Islet of Langerhans (tissue), 1 donor: ENCODE measurements around the gene HMCN1.
"Not testable (repeated sequence)": the region's sequence is repeated elsewhere in the genome, so short reads cannot be mapped to it uniquely, and the experiment has no call there.

Experiments used
- FAIRE-seq: peaks from one replicate; lab custom pipeline; 2011; peaks lifted over from hg19 to GRCh38; lab: Jason Lieb, UNC

The HMCN1 gene

GRCh38 chr1:185853739-185854138 lies 119.5 kb downstream of the HMCN1 start:
- FAIRE-seq, result no peak

GRCh38 chr1:185856482-185856881 lies 122.3 kb downstream of the HMCN1 start:
- FAIRE-seq, result no peak

- FAIRE-seq, result no peak
These were observed 123.3 kb downstream of the HMCN1 start for GRCh38 chr1:185857442-185857841.

DNA sequence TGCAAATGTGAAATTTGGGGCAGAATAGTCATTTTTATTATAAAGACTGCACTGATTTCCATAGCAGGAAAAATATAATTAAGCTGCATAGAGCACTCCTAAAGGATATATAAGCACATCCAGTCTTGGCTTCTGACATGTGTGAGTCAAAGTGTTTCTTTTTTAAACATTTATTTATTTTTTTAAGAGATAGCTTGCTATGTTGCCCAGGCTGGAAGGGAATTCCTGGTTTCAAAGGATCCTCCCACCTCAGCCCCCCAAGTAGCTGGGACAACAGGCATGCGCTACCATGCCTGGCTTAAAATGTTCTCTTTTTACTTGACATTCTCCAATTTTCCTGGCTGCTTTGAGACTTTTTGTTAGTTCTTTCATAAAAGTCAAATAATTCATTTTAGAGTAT lies 126.1 kb downstream of the HMCN1 start:
- peak; percentile 36 for FAIRE-seq

DNA sequence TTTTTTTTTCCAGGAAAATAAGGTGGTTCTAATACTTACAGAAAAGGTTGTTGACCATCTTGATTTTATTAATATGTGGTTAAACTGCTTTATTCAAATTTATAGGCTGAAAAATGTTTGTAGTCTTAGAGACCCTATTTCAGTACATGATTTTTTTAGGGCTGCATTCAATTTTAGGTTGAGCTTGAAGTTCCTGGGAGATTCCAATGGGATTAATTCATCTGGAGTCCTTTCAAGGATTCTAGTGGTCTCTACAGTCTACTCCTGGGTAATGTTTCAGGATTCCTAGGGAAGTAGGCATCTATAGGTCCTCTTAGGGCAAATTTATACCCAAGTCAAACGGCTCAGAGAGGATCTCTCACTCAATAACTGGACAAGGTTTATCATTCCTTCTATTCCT lies 126.7 kb downstream of the HMCN1 start:
- FAIRE-seq, result no peak

- FAIRE-seq, result no peak
These were observed 127.4 kb downstream of the HMCN1 start for GRCh38 chr1:185861630-185862029.

DNA sequence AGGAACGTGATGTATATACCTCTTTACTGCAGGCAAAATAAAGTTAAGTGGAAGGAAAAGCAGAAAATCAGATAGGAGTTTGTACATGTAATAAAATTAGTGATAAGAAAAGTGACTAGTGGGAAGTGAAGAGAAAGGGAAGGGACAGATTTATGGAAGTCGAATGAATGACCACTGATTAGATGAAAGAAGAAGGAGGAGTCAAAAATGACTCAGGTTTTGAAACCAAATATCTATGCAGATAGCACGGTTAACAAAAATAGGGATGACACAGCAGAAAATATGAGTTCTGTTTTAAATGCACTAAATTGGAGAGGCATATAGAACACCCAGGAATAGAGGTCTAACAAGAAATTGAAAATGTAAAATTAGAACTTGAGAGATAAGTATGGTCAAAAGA lies 128.0 kb downstream of the HMCN1 start:
- FAIRE-seq, result no peak

GRCh38 chr1:185864331-185864730 lies 130.1 kb downstream of the HMCN1 start:
- no peak for FAIRE-seq

GRCh38 chr1:185864889-185865517 lies 130.8 kb downstream of the HMCN1 start:
- no peak for FAIRE-seq

DNA sequence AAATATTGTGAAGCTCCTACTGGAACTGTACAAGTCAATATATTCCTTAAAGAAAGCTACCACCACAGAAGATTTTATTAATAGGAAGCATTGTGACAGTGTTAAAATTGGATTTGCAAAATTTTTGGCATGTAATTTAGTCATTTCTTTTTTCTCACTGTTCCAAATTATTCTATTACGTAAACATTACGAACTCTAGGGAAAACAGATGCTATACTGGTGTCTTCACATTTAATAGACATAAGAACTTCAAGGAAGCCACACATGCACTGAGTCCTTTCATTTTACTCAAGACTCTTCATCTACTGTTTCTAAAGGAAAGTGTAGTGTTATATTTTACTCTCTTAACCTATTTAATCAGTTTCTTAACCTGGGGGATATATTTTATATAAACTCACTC lies 135.4 kb downstream of the HMCN1 start:
- FAIRE-seq, result no peak

DNA sequence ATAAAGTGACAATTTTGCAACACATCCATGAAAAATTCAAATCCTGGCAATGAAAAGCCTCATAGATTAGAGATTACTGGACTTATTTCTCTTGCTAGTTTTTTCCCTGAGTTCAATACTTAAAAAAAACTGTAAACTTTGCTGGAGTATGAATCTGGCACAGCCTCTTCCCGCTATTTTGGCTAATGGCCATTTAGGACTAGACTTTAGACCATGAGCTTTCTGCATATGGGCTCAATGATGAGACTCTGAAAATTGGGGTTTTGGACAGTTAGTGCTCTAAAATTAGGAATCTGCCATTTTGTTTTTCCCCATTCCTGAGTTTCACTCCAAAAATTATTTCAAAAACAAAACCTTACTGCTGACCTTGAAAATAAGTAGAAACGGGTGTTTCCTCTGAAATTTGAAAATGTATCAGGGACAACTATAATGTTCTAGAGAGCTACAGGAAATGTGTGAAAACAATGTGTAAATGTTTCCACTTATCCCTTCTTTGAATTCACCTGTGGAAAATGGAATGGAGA lies 137.5 kb downstream of the HMCN1 start:
- no peak for FAIRE-seq

DNA sequence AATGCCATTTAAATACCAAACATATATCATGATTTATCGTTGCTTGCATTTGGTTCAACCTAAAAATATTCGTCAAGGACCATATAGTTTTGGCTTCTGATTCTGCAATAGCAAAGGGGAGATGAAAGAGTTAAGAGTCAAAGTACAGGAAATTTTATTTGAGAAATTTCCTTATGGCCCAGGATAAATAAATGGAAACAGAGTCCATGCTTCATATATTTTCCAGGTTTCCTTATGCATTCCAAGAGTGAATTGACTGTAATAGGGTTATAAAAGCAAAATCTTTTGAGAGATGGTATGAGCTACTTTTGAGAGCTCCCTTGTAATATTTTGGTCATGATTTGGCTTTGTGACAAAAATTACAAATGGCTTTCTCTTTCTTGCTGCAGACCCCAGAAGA lies 140.1 kb downstream of the HMCN1 start:
- FAIRE-seq, result no peak

DNA sequence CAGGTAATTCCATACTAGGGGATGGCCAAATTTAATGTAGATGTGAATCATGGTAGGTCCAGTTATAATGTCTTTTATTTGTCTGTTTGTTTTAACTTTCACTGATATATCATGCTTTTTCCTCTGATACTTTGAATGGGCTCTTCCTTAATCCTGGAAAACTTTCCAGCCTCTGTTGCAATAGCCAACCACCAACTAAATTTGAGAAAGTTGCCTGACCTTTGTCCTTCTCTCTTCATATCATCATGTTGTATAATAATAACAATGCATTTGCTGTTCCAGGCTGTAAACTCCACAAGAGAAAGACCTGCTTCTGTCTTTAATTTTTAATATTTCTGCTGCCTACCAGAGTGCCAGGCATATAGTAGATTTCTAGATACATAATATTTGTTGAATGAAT lies 146.1 kb downstream of the HMCN1 start:
- no peak for FAIRE-seq

DNA sequence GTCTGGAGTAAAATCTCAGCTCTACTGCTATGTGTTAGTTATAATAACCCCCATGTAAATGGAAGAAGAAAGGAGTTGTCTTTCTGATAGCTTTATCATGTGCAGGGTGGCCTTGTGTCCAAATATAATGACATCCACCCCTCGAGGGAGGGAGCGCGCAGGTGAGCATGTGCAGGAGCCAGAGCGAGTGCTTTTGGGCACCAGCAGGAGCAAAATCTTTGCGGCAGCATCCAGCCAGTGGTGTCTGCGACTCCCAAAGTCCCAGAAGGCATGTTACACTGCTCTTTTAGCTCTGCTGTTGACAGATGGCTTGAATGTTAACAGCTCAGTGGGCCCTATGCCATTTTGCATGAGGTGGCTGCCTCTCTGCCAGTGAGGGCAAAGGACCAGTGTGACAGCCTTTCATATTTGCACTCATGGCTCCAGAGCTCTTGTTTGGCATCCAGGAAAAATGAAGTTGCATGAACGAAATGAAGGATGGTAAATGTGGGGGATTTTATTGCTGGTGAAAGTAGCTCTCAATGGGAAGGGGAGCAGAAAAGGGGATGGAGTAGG lies 146.7 kb downstream of the HMCN1 start:
- no peak for FAIRE-seq

DNA sequence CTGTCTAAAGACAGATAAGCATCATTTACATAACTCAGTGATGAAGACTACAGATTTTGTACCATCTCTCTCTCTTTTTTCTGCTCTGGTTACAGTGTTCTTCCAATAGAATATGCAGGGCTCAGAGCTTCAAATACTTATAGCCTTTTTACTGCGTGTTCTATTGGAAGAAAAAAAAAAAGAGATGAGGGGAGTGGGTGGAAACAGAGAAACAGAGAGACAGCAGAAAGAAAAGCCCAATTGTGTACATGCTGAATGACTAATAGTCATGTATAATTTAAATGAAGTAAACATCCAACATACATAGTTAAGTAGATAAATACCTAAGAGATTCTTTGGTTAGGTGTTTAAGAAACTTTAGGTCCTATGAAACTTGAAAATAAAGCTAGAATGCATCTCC lies 151.9 kb downstream of the HMCN1 start:
- FAIRE-seq, result no peak

GRCh38 chr1:185886671-185887070 lies 152.5 kb downstream of the HMCN1 start:
- FAIRE-seq, result no peak

DNA sequence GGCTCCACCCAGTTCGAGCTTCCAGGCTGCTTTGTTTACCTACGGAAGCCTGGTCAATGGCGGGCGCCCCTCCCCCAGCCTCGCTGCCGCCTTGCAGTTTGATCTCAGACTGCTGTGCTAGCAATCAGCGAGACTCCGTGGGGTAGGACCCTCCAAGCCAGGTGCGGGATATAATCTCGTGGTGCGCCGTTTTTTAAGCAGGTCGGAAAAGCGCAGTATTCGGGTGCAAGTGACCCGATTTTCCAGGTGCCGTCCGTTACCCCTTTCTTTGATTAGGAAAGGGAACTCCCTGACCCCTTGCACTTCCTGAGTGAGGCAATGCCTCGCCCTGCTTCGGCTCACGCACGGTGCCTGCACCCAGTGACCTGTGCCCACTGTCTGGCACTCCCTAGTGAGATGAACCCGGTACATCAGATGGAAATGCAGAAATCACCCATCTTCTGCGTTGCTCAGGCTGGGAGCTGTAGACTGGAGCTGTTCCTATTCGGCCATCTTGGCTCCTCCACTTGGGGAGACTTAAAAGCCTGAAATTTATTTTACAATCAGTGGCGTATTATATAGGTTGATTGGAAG lies 158.7 kb downstream of the HMCN1 start:
- FAIRE-seq, result not testable (repeated sequence)

DNA sequence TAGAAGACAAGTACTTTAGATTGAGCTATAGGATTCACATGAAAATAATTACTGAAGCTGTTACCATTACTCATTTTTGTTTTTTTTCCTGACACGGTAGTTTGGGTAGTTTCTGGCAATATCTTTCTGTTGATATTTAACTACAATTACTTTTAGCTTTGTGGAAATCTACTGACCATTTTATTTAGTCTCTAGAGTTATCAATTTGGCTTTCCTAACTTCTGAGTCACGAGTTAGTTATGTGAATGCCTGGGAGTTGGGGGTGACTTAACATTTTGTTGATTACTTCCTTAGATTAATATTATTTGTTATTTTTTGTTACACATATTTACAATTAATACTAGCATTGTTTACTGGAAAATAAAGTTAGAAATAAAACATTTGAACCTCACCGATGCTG lies 160.6 kb downstream of the HMCN1 start:
- no peak for FAIRE-seq

GRCh38 chr1:185895208-185895900 lies 161.2 kb downstream of the HMCN1 start:
- FAIRE-seq, result no peak

- FAIRE-seq, result no peak
These were observed 162.7 kb downstream of the HMCN1 start for GRCh38 chr1:185896863-185897262.

DNA sequence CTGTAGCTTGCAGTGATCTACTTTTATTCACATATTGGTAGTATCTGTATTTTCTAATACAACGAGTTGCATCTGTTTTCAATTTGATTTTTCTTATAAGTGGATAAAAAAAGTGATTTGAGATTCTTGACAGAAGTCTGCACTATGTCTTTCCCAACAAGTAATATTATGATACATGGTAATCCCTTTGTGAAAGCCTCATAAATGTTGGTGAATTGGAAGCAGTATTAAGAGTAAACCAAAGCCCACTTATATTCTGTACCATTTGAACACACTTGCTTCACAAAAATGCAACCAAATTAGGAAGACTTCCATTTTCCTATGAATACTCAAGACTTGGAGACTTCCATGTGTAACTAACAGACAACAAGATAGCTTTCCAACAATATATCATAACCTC lies 172.0 kb downstream of the HMCN1 start:
- no peak for FAIRE-seq

DNA sequence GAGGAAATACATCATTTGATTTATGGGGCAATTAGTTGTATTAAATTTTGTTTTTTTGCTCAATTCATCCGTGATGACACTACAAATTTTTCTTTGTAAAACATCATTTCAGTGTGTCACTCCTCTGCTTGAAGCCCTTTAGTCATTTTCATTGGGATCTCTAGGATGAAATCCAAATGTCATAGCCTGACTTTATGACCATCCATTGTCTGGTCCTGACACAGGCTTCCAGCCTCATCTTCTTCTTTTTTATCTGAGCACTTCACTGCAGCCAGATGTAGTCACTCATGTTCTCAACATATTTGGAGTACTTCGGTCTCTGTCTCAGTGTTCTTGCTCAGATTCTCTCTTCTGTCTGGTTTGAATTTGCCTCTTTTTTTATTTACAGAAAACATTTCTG lies 173.1 kb downstream of the HMCN1 start:
- FAIRE-seq, result no peak

DNA sequence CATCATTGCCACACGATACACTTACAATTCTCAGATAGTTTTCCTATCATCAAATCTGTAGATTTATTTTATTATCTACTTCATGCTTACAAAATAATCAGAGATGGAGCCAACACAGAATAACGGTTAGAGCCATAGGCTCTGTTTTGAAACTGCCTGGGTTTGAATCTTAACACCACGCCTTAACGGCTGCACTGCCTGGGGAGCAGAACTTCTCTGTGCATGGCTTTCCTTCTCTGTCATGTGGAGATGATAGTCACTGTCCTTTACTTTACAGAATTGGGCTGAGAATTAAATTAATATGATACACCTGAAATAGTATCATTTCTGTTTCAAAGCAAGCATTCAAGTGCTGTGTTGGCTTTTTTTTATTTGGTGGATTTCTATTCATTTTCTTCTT lies 177.8 kb downstream of the HMCN1 start:
- no peak for FAIRE-seq
